Measurements from ENCODE around the gene EEPD1. TPM values are rescaled to one million over a fixed set of nuclear protein-coding genes. Genes with fewer than 3 reads are reported as not detected.

EEPD1 gene
- total RNA-seq = 10 to 100 TPM; 11.7 to 12.4 TPM

DNA sequence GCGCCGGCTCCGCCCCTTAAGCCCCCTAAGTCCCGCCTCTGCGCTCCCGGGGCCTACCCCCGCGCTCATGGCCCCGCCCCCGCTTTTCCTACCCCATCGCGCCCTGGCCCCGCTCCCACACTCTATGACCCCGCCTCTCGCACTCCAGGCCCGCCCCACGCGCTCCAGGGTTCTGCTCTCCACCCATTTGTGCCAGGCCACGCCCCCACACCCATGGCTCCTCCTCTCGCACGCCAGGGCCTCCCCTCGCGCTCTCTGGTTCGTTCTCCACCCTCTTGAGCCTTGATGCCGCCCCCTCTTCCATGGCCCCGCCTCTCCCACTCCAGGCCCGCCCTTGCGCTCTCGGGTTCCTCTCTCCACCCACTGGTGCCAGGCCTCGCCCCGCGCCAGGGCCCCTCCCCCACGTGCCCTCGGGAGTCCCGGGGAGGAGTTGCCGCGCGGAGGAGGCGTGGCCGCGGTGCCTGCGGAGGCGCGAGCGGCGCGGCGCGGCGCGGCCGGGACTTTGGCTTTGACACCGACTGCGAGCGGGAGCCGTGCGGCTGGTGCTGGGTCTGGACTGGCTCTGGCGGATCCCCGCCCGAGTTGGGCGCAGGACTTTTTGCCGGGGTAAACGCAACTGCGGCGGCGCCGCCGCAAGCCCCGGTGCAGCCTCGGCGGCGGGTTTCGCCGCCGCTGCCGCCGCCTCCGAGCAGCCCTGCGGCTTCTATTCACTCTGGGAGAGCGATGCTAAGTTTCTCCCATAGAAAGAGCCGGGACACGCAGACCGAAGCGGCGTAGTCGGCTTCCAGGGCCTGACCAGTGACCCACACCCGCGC, at the start of gene EEPD1:
Gene EEPD1 (plus strand): TSS at position 499 of the 815 bp plus-strand sequence. CDS start 1,071 bp downstream, outside the sequence.

Other genes starting within 250 kb of the EEPD1 start
- gene ANLN, start 236.6 kb downstream of the EEPD1 start, total RNA-seq = 10 to 100 TPM; 49.0 to 51.8 TPM